ENCODE data around the gene EEF2KMT.
"Not testable (repeated sequence)": the region's sequence is repeated elsewhere in the genome, so short reads cannot be mapped to it uniquely, and the experiment has no call there.

The EEF2KMT gene

DNA sequence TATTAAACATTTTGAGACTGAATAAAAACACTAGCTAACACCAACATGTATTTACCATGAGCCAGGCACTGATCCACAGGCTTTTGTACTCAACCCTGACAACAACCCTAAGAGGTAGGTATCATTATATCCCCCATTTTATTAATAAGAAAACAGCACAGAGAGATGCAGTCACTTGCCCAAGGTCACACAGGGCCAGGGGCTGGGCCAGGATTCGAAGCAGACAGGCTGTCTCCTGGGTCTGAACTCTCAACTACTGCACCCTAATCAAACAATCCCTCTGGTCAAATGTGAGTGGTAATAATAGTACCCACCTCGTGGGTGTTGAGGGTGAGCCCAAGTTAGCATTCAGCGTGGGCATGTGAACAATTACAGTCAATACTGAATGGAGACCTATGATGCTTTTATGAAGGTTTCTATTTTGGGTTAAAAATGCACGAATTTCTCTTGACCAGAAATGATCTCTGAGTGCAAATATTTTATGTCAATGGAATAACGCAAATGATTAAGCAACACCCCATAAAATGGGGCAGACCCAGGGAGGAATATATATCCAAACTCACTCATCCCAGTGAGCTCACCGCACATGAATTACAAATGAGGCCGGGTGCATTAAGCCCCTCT lies 1.0 kb downstream of the EEF2KMT start:
- not testable (repeated sequence) for DNase-seq (ENCODE audit: low read depth in 2 of 3, low spot score in 2 of 3)

DNA sequence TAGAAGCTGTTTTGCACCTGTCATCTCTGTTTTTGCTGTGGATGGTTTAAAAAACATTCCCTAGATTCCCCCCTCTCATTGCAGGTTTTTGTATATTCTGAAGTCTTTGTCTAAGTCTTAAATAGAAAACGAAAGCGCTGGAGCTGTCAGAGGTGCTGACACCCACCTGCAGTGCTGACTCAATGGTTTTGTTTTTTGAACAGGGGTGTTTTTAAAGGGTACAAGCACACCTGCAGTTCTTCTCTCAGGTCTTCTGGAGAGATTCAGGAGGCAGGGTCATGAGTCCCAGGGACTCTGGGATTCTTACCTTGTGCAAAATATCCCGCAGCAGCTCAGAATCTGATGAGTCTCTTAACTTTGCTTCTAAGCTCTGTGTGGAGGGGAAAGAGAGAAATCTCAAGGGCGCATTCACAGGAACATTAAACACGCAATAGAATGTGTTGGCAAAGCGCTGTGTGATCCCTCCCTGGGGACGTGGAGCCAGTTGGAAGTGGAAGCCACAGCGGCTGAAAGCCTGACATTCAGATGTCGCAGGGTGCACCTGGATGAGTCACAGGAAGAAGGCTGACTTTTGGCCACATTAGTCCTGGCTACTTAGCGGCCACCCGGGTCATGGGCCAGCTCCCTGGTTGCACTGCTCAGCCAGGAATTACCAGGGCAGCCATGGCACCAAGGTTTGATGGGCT lies 2.3 kb downstream of the EEF2KMT start:
- DNase-seq (ENCODE audit: low read depth in 2 of 3, low spot score in 2 of 3) = not testable (repeated sequence)

DNA sequence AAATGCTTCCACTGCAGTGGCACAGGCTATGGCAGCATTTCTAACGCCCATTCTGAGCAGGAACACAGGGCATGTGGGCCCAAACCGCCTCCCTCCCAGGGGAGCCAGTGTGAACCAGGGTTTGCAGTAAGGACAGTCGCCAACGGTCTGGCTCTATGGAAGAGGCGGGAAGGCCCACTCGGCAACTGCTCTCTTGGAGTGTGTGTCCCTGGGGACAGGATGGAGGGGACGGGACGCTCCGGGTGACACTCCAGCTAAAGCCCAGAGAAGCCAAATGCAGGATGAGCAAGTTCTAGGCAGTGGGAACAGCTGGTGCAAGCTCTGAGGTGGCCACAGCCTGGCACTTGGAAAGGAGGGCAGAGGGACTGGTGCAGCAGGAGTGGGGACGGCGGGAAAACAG lies 3.8 kb downstream of the EEF2KMT start:
- DNase-seq (ENCODE audit: low read depth in 2 of 3, low spot score in 2 of 3) = not testable (repeated sequence)

DNA sequence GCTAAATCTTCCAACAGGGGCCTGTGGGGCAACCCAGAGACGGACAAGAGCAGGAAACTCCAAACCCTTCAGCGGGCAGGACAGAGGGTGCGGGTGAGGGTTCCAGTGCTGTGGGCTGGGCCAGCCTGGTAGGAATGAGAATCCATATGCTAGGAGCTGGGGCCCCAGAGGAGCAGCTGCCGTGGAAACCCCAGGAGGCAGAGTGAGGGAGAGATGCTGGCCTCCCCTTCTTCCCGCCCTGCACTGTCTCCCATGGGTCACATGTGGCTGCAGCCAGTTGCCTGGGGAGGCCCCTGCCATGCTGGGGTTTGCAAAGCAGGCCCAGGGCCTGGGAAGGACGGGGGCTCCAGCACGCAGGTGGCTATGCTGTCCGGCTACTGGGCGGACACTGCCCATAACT lies 4.5 kb downstream of the EEF2KMT start:
- DNase-seq (ENCODE audit: low read depth in 2 of 3, low spot score in 2 of 3) = not testable (repeated sequence)

DNA sequence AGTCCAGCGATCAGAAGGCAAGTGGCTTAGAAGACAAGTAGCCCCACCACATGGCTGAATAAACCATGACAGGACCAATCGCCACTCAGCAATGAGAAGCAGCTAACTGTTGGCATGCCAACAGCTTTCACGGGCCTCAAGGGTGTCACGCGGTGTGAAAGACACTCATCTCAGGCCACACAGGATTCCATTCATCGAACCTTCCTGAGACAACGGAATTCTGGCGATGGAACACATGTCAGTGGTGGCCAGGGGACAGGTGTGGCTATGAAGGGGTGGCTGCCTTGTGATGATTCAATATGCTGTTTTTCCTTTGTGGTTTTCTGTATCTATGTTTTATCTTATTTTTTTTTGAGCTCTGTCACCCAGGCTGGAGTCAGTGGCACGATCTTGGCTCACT lies 7.0 kb downstream of the EEF2KMT start:
- not testable (repeated sequence) for DNase-seq (ENCODE audit: low read depth in 2 of 3, low spot score in 2 of 3)

DNA sequence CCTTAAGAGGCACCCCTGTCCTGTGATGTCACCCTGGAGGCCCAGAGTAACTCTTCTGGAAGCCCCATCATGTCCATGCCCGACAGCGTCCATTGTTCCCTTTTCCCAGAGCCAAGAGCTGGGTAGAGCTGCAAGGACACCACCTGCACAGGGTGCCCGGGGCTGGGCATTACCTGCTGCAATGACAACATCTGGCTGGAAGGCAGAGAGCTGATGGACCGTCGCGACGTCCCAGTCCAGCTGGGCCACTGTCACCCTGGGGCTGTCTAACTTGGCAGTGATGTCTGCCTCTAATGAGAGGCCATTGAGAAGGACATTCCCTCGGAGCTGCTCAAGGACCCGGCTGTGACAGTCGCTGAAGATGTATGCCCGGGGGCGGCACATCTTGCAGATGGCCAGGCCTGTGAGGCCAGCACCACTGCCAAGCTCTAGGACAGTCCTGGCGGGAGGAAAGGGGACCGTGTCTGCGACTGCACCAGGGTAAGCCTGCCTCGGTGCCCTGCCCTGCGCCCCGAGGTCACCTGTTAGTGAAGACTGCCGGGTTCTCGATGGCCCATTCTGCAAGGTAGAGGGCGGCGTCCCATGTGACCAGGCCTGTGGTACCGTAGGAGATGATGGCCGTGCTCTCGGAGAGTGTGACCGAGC lies 7.6 kb downstream of the EEF2KMT start:
- not testable (repeated sequence) for DNase-seq (ENCODE audit: low read depth in 2 of 3, low spot score in 2 of 3)

DNA sequence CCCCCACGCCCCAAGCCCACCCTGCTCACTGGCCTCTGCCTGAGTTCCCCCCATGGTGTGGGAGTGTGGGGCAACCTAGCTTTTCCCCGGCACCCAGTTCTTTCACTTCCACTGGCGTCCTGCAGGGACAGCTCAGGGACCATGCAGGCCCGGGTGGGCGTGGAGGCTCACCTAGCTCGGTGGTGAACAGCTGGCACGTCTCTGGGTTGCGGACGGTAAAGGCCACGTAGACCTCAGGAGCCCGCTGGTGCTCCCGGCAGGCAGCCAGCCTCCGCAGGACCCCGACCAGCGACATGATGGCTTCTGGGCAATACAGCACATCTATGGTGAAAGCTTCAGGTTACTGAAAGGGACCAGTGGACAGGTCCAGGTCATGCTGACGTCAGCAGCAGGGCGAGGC lies 8.7 kb downstream of the EEF2KMT start:
- DNase-seq (ENCODE audit: low read depth in 2 of 3, low spot score in 2 of 3) = not testable (repeated sequence)

DNA sequence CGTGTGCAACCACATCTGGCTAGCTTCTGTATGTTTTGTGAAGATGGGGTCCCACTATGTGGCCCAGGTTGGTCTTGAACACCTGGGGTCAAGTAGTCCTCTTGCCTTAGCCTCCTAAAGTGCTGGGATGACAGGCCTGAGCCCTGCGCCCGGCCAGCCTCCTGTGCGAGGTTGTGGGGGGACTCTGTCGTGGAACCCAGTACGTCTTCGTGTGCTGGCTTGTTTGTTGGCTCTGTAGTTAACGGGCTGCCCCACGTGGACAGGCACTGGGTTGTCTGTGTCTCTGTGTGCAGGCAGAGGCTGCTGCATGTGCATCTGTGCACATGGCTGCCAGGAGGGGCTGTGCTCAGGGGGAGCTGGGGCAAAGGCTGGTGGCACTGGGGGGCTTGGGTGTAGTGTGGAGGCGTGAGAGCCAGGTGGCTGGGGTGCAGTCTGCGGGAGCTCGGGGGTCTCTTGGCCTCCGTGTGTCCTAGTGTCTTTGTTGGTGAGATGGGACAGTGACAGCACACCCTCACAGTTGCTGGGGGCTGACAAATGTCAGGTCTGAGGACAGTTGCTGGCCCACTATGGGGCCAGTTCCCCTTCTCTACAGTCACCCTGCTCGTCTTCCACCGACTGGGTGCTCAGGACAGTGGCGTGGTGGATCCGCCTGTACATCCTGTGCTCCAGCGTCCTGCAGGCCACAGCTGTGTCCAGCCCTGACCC lies 9.4 kb downstream of the EEF2KMT start:
- not testable (repeated sequence) for DNase-seq (ENCODE audit: low read depth in 2 of 3, low spot score in 2 of 3)

DNA sequence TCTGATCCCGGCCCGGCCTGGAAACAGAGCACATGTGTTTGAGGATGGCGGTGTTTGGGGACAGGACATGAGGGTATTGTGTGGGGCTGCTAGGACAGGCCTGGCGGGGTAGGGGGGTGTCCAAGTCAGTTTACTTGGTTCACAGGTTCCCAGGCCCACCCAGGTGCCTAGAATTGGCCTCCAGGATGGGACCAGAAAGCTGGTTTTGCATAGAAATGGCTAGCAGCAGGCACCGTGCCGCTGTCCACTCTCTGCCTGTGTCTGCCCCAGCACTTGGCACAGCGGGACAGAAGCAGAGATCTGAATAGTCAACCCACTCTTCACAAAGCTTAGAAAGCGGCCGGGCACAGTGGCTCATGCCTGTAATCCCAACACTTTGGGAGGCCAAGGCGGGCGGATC lies 11.9 kb downstream of the EEF2KMT start:
- not testable (repeated sequence) for DNase-seq (ENCODE audit: low read depth in 2 of 3, low spot score in 2 of 3)

DNA sequence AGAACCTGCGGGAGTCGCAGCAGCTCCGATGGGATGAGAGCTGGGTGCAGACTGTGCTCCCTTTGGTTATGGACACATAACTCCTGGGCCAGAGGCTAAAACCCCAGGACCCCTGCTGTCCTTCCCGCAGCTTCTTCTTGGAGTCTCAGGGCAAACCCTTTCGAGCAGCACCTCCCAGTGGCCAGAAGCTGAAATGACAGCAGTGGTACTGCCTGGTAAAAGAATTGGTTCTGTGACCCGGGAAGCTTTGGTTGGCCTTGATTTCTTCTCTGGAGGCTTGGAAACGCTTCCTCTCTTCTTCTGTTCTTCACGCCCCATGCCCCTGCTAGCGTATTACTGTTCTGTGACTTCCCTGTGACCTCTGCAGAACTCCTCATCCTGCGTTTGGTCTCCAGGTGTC lies 12.8 kb downstream of the EEF2KMT start:
- peak in 1 of 3 experiments; percentile 11 for DNase-seq (ENCODE audit: low read depth in 2 of 3, low spot score in 2 of 3)

DNA sequence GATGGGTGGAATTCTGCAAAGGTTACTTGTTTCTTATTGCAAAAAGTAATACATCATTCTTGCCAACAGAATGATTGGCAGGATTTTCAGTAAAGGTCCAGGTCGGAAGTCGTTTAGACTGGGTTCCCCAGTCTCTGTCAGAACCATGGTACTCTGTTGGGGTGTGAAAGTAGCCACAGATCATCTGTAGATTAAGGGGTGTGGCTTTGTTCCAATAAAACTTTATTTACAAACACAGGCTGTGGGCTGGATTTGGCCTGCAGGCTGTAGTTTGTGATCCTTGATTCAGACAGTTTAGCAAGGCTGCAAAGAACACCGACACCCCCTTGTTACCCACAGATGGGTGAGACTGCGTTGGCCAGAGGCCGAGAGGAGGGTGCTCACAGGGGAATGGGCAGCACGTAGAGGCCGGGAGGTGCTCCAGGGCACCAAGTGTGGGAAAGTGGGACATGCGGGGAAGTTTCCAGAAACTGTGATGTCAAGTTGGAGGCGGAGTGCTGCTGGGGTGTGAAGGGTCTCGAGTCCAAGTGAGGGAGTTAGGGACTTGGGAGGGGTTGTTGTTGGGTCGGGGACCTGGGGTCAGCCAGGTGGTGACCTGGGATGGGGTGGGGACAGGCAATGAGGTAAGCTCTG lies 13.4 kb downstream of the EEF2KMT start:
- not testable (repeated sequence) for DNase-seq (ENCODE audit: low read depth in 2 of 3, low spot score in 2 of 3)

DNA sequence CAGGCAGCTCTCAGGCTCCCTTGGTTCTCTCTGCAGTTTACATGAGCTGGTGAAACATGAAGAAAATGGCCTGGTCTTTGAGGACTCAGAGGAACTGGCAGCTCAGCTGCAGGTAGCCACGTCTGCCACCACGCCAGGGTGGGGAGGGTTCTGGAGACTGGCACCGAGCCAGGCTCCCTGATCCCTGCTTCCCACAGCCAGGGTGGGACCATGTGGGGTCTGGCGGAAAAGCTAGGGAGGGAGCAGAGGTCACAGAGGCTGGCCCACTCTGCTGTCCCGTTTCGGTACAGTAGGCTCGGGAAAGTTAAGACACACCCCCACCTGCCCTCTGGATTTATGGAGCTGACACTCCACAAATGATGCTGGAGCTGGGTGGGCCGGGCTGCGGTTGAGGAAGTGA lies 13.9 kb downstream of the EEF2KMT start:
- not testable (repeated sequence) for DNase-seq (ENCODE audit: low read depth in 2 of 3, low spot score in 2 of 3)

DNA sequence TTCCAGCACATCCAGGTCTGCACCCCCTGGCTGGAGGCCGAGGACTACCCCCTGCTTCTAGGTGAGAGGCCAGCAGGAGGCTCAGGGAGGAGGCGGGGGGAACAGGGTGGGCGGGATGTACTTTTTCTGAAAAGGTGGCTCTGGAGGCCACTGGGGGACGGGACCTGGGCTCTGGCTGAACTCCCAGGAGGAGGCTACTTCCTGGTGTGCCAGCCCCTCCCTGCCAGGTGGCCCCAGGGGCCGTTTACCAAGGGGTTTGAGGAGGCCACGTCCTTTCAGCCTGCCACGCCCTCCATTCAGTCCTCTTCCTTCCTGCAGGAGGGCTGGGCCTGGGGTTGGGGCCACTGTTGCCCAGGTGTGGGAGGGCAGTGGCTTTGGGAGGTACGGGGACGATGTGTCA lies 16.6 kb downstream of the EEF2KMT start:
- not testable (repeated sequence) for DNase-seq (ENCODE audit: low read depth in 2 of 3, low spot score in 2 of 3)

DNA sequence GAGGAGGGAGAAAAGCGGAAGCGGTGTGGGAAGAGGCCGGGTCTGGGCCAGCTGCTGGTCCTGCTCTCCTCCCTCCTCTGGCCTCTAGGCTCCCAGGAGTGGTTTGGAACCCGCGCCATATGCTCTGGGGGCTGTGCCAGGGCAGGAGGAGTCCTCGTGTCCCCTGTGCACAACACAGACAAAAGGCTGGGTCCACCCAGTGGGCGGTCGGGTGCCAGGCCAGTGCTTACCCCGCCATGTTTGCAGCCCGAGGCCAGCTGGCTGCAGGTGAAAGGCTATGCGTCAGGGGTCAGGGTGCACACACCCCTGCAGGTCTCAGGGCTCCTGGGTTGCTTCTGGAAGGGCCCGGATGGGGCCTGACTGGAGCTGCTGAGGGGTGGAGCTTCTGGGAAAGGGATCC lies 17.1 kb downstream of the EEF2KMT start:
- DNase-seq (ENCODE audit: low read depth in 2 of 3, low spot score in 2 of 3) = not testable (repeated sequence)

DNA sequence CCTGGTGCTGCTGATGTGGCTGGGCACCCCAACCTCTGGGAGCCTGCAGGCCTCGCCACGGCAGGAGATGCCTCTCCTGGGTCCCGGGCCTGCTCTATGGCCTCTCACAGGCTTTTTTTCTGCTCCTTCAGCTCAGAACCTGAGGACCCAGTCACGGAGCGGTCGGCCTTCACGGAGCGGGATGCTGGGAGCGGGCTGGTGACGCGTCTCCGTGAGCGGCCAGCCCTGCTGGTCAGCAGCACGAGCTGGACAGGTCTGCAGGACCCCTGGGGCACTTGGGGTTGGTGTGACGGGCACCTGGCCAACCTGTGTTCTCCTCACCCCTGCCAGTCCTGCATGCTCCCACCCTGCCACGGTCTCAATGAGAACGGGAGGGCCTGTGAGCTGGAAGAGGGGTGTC lies 19.0 kb downstream of the EEF2KMT start:
- DNase-seq (ENCODE audit: low read depth in 2 of 3, low spot score in 2 of 3) = no peak

DNA sequence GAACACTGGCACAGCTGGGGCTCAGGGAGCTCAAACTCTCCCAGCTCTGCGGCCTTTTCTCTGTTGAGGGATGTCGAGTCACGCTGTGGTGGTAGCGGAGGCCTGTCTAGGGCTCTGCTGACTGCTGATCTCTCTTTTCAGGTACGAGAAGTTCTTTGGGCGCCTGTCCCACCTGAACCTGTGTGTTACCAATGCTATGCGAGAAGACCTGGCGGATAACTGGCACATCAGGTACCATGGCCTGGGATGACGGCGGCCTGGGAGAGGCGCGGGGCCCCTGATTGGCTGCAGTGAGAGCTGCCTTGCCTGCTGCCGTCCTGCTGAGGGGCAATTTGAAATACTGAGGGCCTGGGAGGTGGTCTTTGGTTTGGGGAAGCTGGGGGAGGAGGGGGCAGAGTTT lies 20.3 kb downstream of the EEF2KMT start:
- DNase-seq (ENCODE audit: low read depth in 2 of 3, low spot score in 2 of 3) = no peak

DNA sequence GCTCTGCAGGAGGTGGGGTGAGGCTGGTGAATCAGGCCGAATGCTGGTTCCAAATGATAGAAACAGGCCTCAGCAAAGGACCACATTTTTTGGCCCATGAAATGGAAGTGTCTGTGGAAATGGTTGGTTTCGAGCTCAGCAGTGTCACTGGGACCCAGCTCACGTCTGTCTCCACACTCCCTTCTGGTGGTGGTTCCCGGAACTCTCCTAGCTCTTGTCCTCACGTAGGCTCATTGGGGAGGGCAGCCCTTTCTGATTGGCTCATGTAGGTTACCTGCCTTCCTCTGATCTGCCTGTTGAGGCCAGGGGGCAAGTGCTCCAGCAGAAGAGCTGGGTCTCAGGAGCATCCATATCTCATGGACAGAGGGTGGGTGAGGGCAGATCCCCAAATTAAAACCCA lies 22.0 kb downstream of the EEF2KMT start:
- no peak for DNase-seq (ENCODE audit: low read depth in 2 of 3, low spot score in 2 of 3)

DNA sequence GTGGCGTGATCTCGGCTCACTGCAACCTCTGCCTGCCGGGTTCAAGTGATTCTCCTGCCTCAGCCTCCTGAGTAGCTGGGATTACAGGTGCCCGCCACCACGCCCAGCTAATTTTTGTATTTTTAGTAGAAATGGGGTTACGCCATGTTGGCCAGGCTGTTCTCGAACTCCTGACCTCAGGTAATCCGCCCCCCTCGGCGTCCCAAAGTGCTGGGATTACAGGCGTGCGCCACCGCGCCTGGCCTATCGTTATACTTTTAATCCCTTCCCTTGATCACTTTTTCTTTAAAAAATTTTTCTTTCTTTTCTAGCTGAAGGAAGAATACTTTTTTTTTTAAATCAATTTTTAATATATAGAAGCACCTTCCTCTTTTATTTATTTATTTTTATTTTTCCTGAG lies 23.8 kb downstream of the EEF2KMT start:
- DNase-seq (ENCODE audit: low read depth in 2 of 3, low spot score in 2 of 3) = not testable (repeated sequence)

DNA sequence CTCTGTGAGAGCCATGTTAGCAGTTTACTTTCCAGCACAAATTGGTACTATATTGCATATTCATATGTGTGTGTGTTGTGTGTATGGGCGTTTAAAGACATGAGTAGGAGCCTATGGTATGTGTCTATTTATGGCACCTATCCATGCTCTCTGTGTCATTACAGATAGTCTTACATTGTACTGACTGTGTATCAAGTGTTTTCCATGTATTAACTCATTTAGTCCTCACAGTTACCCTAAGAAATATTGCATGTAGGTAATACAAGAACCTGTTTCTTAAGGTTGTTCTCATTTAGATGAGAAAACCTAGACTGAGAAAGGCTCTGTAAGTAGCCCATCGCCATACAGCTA lies 24.3 kb downstream of the EEF2KMT start:
- DNase-seq (ENCODE audit: low read depth in 2 of 3, low spot score in 2 of 3) = no peak

DNA sequence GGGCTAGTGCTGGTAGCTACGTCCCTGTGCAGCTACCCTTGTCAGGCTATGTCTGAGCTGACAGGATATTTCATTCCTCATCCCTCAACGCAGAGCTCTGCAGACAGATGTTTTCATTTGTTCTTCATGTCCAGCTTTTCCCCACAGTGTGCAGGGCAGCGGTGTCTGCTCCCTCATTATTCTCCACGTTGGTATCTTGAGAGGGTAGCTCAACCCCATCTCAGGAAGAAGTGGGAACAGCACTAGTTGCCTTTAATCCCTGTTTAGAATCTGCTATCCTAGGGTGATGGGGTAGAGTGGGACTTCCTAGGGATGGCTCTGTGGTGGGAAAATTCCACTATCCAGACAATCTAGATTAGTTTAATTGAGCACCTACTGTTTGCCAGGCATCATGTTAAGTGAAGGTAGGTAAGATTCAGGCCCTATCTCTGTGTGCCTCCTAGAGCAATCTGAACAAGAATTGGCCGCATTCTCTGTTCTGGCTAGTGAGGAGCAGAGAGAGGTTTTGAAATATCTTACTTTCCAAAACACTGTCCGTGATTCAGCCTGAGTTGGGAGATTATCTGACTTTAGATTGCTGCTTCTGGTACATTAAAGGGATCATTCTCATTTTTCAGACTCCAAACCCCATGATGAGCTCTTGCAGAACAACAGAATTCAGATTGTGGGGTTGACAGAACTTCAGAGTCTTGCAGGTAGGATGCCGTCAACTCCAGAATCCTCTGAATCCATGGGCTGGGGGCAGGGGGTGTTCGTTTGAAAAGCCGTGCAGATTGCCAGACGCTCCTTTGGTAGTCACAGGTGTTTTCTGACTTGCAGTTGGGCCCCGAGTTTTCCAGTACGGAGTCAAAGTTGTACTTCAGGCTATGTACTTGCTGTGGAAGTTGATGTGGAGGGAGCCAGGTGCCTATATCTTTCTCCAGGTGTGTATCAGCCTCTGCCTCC lies 25.0 kb downstream of the EEF2KMT start:
- DNase-seq (ENCODE audit: low read depth in 2 of 3, low spot score in 2 of 3) = no peak

Data from activated CD8-positive, alpha-beta memory T cell treated with anti-CD3 and anti-CD28 coated beads for 48 hours (primary cell).